ENCODE results near the gene PELI2. TPM values are rescaled to one million over a fixed set of nuclear protein-coding genes. Genes with fewer than 3 reads are reported as not detected.

The PELI2 gene
- total RNA-seq, 2 donors from 2014 or later, result 31.6 to 41.8 TPM

DNA sequence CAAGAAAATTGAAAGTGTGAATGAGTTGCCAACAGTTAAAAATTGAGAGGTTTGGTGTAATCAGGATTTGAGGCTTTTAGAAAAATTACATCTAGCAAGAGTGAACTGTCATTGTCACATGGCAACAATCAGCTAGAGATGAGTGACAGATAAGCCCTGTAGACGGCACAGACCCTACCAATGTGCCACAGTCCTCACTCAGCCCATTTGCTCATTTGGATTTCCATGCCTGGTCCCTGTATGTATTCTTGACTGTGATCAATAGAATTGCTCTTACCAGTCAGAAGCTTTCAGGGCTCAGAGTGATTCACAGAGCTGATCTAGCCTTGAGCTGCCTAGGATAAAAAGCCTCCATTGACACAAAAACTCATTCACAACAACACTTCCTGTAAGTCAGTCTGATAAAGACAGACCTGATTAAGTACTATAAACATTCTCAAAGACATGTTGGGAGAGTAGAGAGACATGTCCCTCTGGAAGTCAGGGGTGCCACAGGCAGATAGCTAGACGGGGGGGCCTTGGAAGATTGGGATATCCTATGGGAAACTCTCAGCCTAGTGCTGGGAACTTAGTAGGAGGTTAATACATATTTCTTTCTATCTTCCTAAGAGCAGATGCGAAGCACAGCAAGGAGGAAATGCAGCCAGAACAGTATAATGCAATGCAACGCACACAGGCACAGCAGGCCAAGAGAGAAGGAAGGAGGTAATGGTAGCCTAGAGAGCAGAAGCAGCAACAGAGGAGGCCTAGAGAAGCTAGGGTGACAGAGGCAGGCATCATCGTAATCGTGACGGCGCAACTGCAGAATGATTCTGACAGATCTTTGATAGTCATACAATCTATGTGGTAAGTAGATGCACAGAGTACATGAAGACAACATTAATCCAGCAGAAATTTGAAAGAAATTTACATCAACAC, 2.0 kb upstream of the PELI2 start:
- Histone ChIP-seq H3K9me3 (no peaks in the 10 kb centered on the region), H3K4me1 (peaks cover 32% of the 10 kb centered on the region), H3K36me3 (replicated peaks in 1 of 2; ENCODE audit: insufficient read depth in 1 of 2, low read depth in 2 of 2) (no peaks in the 10 kb centered on the region), H3K27ac (peak overlapping the region; percentile 44 to 97 (median 48)), H3K4me3 (no peak overlapping the region), H3K27me3 (no peaks in the 10 kb centered on the region)
- WGBS, 2 donors, result 47 to 58% methylated on average over 8 of the region's 8 CpGs
- TF ChIP-seq, protein P1, sequence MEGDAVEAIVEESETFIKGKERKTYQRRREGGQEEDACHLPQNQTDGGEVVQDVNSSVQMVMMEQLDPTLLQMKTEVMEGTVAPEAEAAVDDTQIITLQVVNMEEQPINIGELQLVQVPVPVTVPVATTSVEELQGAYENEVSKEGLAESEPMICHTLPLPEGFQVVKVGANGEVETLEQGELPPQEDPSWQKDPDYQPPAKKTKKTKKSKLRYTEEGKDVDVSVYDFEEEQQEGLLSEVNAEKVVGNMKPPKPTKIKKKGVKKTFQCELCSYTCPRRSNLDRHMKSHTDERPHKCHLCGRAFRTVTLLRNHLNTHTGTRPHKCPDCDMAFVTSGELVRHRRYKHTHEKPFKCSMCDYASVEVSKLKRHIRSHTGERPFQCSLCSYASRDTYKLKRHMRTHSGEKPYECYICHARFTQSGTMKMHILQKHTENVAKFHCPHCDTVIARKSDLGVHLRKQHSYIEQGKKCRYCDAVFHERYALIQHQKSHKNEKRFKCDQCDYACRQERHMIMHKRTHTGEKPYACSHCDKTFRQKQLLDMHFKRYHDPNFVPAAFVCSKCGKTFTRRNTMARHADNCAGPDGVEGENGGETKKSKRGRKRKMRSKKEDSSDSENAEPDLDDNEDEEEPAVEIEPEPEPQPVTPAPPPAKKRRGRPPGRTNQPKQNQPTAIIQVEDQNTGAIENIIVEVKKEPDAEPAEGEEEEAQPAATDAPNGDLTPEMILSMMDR (IDR thresholded peaks at IDR 0.05), result no peak
- no peak for TF ChIP-seq POLR2A (IDR thresholded peaks at IDR 0.05)
- intact Hi-C loops (cut with DNase I), result no loop called here
- no peak for DNase-seq
- ATAC-seq, result no peak

DNA sequence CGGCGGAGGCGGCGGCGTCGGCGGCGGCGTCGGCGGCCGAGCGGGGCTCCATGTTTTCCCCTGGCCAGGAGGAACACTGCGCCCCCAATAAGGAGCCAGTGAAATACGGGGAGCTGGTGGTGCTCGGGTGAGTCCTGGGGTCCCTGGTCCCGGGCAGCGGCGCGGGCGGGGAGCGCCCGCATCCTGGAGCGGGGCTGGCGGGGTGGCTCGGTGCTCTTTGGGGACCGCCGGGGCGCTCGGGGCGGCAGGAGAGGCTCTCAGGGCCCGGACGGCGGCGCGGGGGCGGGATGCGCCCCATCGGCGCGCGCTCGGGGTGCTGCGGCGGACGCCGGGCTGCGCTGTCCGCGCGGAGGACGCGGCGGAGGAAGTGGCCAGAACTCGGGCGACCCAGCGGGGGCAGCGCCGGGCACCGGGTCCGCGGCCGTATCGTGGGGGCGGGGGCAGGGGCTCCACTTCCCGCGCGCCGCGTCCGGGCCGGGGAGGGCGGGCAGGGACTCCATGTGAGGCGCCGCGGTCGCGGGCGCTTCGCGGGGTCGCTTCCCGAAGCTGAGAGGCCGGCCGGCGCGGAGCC, 485 bp downstream of the PELI2 start:
- Histone ChIP-seq H3K36me3 (replicated peaks in 1 of 2; ENCODE audit: insufficient read depth in 1 of 2, low read depth in 2 of 2) (no peaks in the 10 kb centered on the region), H3K27ac (peak overlapping the region; percentile 92 to 98 (median 97)), H3K4me1 (peaks cover 56% of the 10 kb centered on the region), H3K27me3 (no peaks in the 10 kb centered on the region), H3K9me3 (no peaks in the 10 kb centered on the region), H3K4me3 (peak overlapping the region; percentile 63 to 91)
- intact Hi-C loops (cut with DNase I), result no loop called here
- 0% methylated on average over 54 of the region's 87 CpGs; no CpG with 5 or more reads in 1 of the 2 donors for WGBS, 2 donors
- DNase-seq, result peak in 3 of 4 donors; percentile 38 to 50 (median 40)
- TF ChIP-seq POLR2A (IDR thresholded peaks at IDR 0.05), result no peak
- ATAC-seq, result peak; percentile 29

GRCh38 chr14:56119201-56119981, 1.2 kb downstream of the PELI2 start:
- Histone ChIP-seq H3K36me3 (replicated peaks in 1 of 2; ENCODE audit: insufficient read depth in 1 of 2, low read depth in 2 of 2) (no peaks in the 10 kb centered on the region), H3K27ac (peak overlapping the region; percentile 92 to 98 (median 97)), H3K27me3 (no peaks in the 10 kb centered on the region), H3K4me3 (peak overlapping the region; percentile 63 to 91), H3K4me1 (peaks cover 63% of the 10 kb centered on the region), H3K9me3 (no peaks in the 10 kb centered on the region)
- WGBS, 2 donors, result 1 to 2% methylated on average over 17 to 45 of the region's 53 CpGs
- peak; percentile 26 for ATAC-seq
- DNase-seq, result peak; percentile 50 to 60 (median 52)
- intact Hi-C loops (cut with DNase I), result no loop called here
- TF ChIP-seq, protein P1 (IDR thresholded peaks at IDR 0.05), result no peak
- TF ChIP-seq POLR2A (IDR thresholded peaks at IDR 0.05), result no peak

- ATAC-seq, result peak; percentile 11
- no peaks in the 10 kb centered on the region for H3K36me3 ChIP-seq (replicated peaks in 1 of 2; ENCODE audit: insufficient read depth in 1 of 2, low read depth in 2 of 2)
- peak; percentile 15 to 78 (median 66) for TF ChIP-seq POLR2A (IDR thresholded peaks at IDR 0.05)
- TF ChIP-seq, protein P1 (IDR thresholded peaks at IDR 0.05), result peak in 4 of 7 experiments; percentile 16 to 43 (median 30)
- intact Hi-C loops (cut with DNase I), result no loop called here
- 0 to 1% methylated on average over 13 of the region's 13 CpGs for WGBS, 2 donors
- DNase-seq, result peak in 3 of 4 donors; percentile 48 to 64 (median 51)
- H3K27me3 ChIP-seq, result no peaks in the 10 kb centered on the region
- H3K27ac ChIP-seq, result peak overlapping the region; percentile 92 to 98 (median 97)
- H3K4me1 ChIP-seq, result peaks cover 71% of the 10 kb centered on the region
- peak overlapping the region; percentile 63 to 91 for H3K4me3 ChIP-seq
- H3K9me3 ChIP-seq, result no peaks in the 10 kb centered on the region
Measured at GRCh38 chr14:56120091-56120691, 2.0 kb downstream of the PELI2 start.
